ENCODE measurements around the gene ITGA3. TPM values are rescaled to one million over a fixed set of nuclear protein-coding genes. Genes with fewer than 3 reads are reported as not detected.

ITGA3 gene
- total and polyA plus RNA-seq, 4 donors, result 0.79 to 4.4 (median 1.4) TPM

- H3K9me3 ChIP-seq (ENCODE audit: control insufficient read depth in 4 of 4, low read length in 3 of 4), result no peaks in the 10 kb centered on the region
- DNase-seq (ENCODE audit: low spot score), result no peak
- H3K27me3 ChIP-seq (ENCODE audit: control insufficient read depth in 4 of 4, insufficient read depth in 4 of 4, low read length in 3 of 4), result no peaks in the 10 kb centered on the region
- H3K4me1 ChIP-seq (ENCODE audit: control insufficient read depth in 4 of 4, insufficient read depth in 4 of 4, low read length in 3 of 4), result peaks cover 0 to 12% (median 9%) of the 10 kb centered on the region in 4 donors
- no peaks in the 10 kb centered on the region for H3K36me3 ChIP-seq (ENCODE audit: control insufficient read depth in 4 of 4, insufficient read depth in 3 of 4, low read depth in 1 of 4, low read length in 3 of 4)
- TF ChIP-seq TAF1 (conservative IDR thresholded peaks at IDR 0.05) (no peak), FOXA1 (IDR thresholded peaks at IDR 0.05) (no peak), JUND (IDR thresholded peaks at IDR 0.05) (no peak), RXRA (IDR thresholded peaks at IDR 0.05) (no peak), ZBTB33 (IDR thresholded peaks at IDR 0.05) (no peak), NR2F2 (IDR thresholded peaks at IDR 0.05) (no peak), SP1 (IDR thresholded peaks at IDR 0.05) (no peak), FOXA2 (IDR thresholded peaks at IDR 0.05) (no peak), REST (IDR thresholded peaks at IDR 0.05) (no peak), RAD21 (IDR thresholded peaks at IDR 0.05) (no peak), ATF3 (IDR thresholded peaks at IDR 0.05) (no peak)
- WGBS, result 55% methylated on average over 23 of the region's 23 CpGs
- H3K4me3 ChIP-seq (ENCODE audit: low read depth in 1 of 3, low read length in 3 of 3), result no peak overlapping the region
- no peak overlapping the region for H3K27ac ChIP-seq (ENCODE audit: low read depth in 1 of 2, low read length in 2 of 2)
- H3K9ac ChIP-seq (ENCODE audit: low read depth in 1 of 2, low read length in 2 of 2), result no peak overlapping the region
Observed at GRCh38 chr17:50118076-50118827, 62.3 kb downstream of the ITGA3 start.

- H3K9me3 ChIP-seq (ENCODE audit: control insufficient read depth in 4 of 4, low read length in 3 of 4), result no peaks in the 10 kb centered on the region
- H3K4me3 ChIP-seq (ENCODE audit: low read depth in 1 of 3, low read length in 3 of 3), result no peak overlapping the region
- H3K27ac ChIP-seq (ENCODE audit: low read depth in 1 of 2, low read length in 2 of 2), result no peak overlapping the region
- 94% methylated on average over 4 of the region's 4 CpGs for WGBS
- H3K4me1 ChIP-seq (ENCODE audit: control insufficient read depth in 4 of 4, insufficient read depth in 4 of 4, low read length in 3 of 4), result peaks cover 0 to 12% (median 9%) of the 10 kb centered on the region in 4 donors
- no peaks in the 10 kb centered on the region for H3K36me3 ChIP-seq (ENCODE audit: control insufficient read depth in 4 of 4, insufficient read depth in 3 of 4, low read depth in 1 of 4, low read length in 3 of 4)
- H3K27me3 ChIP-seq (ENCODE audit: control insufficient read depth in 4 of 4, insufficient read depth in 4 of 4, low read length in 3 of 4), result no peaks in the 10 kb centered on the region
- H3K9ac ChIP-seq (ENCODE audit: low read depth in 1 of 2, low read length in 2 of 2), result no peak overlapping the region
- DNase-seq (ENCODE audit: low spot score), result no peak
- TF ChIP-seq RXRA (IDR thresholded peaks at IDR 0.05) (no peak), FOXA1 (IDR thresholded peaks at IDR 0.05) (no peak), NR2F2 (IDR thresholded peaks at IDR 0.05) (no peak), YY1 (IDR thresholded peaks at IDR 0.05) (no peak), GABPA (IDR thresholded peaks at IDR 0.05 in 1 of 2, conservative IDR thresholded peaks at IDR 0.05 in 1 of 2) (no peak), JUND (IDR thresholded peaks at IDR 0.05) (no peak), EGR1 (IDR thresholded peaks at IDR 0.05; ENCODE audit: low read depth in 2 of 2) (no peak), SP1 (IDR thresholded peaks at IDR 0.05) (no peak), ATF3 (IDR thresholded peaks at IDR 0.05) (no peak), REST (IDR thresholded peaks at IDR 0.05) (no peak), ZBTB33 (IDR thresholded peaks at IDR 0.05) (no peak)
Observed at GRCh38 chr17:50118828-50119218, 62.9 kb downstream of the ITGA3 start.
